Activated T-helper 2 cell treated with anti-CD3 and anti-CD28 coated beads, Interferon-gamma antibody, Interleukin-2, Interleukin-4, amounts not matched to agents 10 μg/mL and 5 μg/mL and 100 μg/mL, durations not matched to agents 14 hours and 24 hours and 36 hours (primary cell): ENCODE results near the gene HINFP. TPM values are rescaled to one million over a fixed set of nuclear protein-coding genes. Genes with fewer than 3 reads are reported as not detected.
"Not testable (repeated sequence)": the region's sequence is repeated elsewhere in the genome, so short reads cannot be mapped to it uniquely, and the experiment has no call there.

Source experiments
- DNase-seq: peaks from one replicate; pipeline ENCODE4 v3.0.0; 2021; ENCODE audit warnings: low spot score
- H3K27ac Mint-ChIP-seq: one replicate; pipeline ENCODE4 v1.8.0; 2021; ENCODE audit warnings: mixed read lengths
- H3K27me3 Mint-ChIP-seq: one replicate; pipeline ENCODE4 v1.8.0; 2021; ENCODE audit warnings: low read depth, mixed read lengths
- H3K36me3 Mint-ChIP-seq: one replicate; pipeline ENCODE4 v1.8.0; 2021; ENCODE audit warnings: low read depth, mixed read lengths
- H3K4me1 Mint-ChIP-seq: one replicate; pipeline ENCODE4 v1.8.0; 2021; ENCODE audit warnings: low read depth, mixed read lengths
- H3K4me3 Mint-ChIP-seq: one replicate; pipeline ENCODE4 v1.8.0; 2021; ENCODE audit warnings: low read depth, mild to moderate bottlenecking, moderate library complexity, mixed read lengths
- H3K9me3 Mint-ChIP-seq: one replicate; pipeline ENCODE4 v1.8.0; 2021; ENCODE audit warnings: mixed read lengths
- intact Hi-C: fragments of 100-400 bp; cut with micrococcal nuclease; formaldehyde crosslinking; loops from one replicate; pipeline ENCODE4 v1.15.1; 2023
- total RNA-seq: library from RNA; stranded (reverse); gene quantifications from 2 replicates; pipeline ENCODE4 v1.2.3, GENCODE V29; 2022

HINFP gene
- total RNA-seq, 1 donor from 2014 or later: 29.8 TPM

- H3K9me3 Mint-ChIP-seq: no peaks in the 10 kb centered on the region
- H3K4me3 Mint-ChIP-seq: no peak overlapping the region
- intact Hi-C loops: no loop called here
- H3K4me1 Mint-ChIP-seq: peaks cover 17% of the 10 kb centered on the region
- no peak overlapping the region for H3K27ac Mint-ChIP-seq
- no peak for DNase-seq
- H3K27me3 Mint-ChIP-seq: no peaks in the 10 kb centered on the region
- peaks cover 27% of the 10 kb centered on the region for H3K36me3 Mint-ChIP-seq
Observed at GRCh38 chr11:119175493-119176077, 54.2 kb downstream of the HINFP start.

- H3K27me3 Mint-ChIP-seq: no peaks in the 10 kb centered on the region
- H3K4me3 Mint-ChIP-seq: no peak overlapping the region
- no peak for DNase-seq
- peak overlapping the region; percentile 31 for H3K27ac Mint-ChIP-seq
- H3K4me1 Mint-ChIP-seq: peaks cover 11% of the 10 kb centered on the region
- intact Hi-C loops: no loop called here
- H3K36me3 Mint-ChIP-seq: peaks cover 35% of the 10 kb centered on the region
- no peaks in the 10 kb centered on the region for H3K9me3 Mint-ChIP-seq
Observed at GRCh38 chr11:119178166-119178680, 56.8 kb downstream of the HINFP start.

GRCh38 chr11:119179342-119179741 lies 58.0 kb downstream of the HINFP start:
- H3K4me3 Mint-ChIP-seq: no peak overlapping the region
- peaks cover 11% of the 10 kb centered on the region for H3K4me1 Mint-ChIP-seq
- intact Hi-C loops: no loop called here
- DNase-seq: no peak
- H3K27ac Mint-ChIP-seq: no peak overlapping the region
- H3K9me3 Mint-ChIP-seq: no peaks in the 10 kb centered on the region
- H3K27me3 Mint-ChIP-seq: no peaks in the 10 kb centered on the region
- peaks cover 42% of the 10 kb centered on the region for H3K36me3 Mint-ChIP-seq

- Mint-ChIP-seq H3K4me1 (peaks cover 11% of the 10 kb centered on the region), H3K27me3 (no peaks in the 10 kb centered on the region), H3K36me3 (peaks cover 39% of the 10 kb centered on the region), H3K4me3 (no peak overlapping the region), H3K9me3 (no peaks in the 10 kb centered on the region), H3K27ac (no peak overlapping the region)
- intact Hi-C loops: no loop called here
- DNase-seq: no peak
Observed at GRCh38 chr11:119179983-119180382, 58.6 kb downstream of the HINFP start.

GRCh38 chr11:119180729-119181676 lies 59.6 kb downstream of the HINFP start:
- Mint-ChIP-seq H3K4me3 (no peak overlapping the region), H3K4me1 (peaks cover 5% of the 10 kb centered on the region), H3K27me3 (no peaks in the 10 kb centered on the region), H3K27ac (no peak overlapping the region), H3K36me3 (peaks cover 31% of the 10 kb centered on the region), H3K9me3 (no peaks in the 10 kb centered on the region)
- no peak for DNase-seq
- intact Hi-C loops: no loop called here

- Mint-ChIP-seq H3K4me3 (no peak overlapping the region), H3K9me3 (no peaks in the 10 kb centered on the region), H3K27ac (no peak overlapping the region), H3K27me3 (no peaks in the 10 kb centered on the region), H3K4me1 (peaks cover 5% of the 10 kb centered on the region), H3K36me3 (peaks cover 31% of the 10 kb centered on the region)
- intact Hi-C loops: no loop called here
- DNase-seq: no peak
Observed at GRCh38 chr11:119181677-119182412, 60.5 kb downstream of the HINFP start.

GRCh38 chr11:119184399-119184798 lies 63.0 kb downstream of the HINFP start:
- H3K27ac Mint-ChIP-seq, intact Hi-C loops, H3K4me3 Mint-ChIP-seq, H3K9me3 Mint-ChIP-seq, H3K4me1 Mint-ChIP-seq, H3K27me3 Mint-ChIP-seq, DNase-seq: not testable (repeated sequence)
- H3K36me3 Mint-ChIP-seq: peaks cover 22% of the 10 kb centered on the region

Other genes with a start within 250 kb of the HINFP start
- 7.5 and 8.1 TPM in 2 replicates for gene CXCR5, start 237.7 kb upstream of the HINFP start, total RNA-seq
- 21.9 and 23.7 TPM in 2 replicates for gene BCL9L, start 195.7 kb upstream of the HINFP start, total RNA-seq
- gene UPK2, start 165.3 kb upstream of the HINFP start, total RNA-seq: 0.21 TPM in 1 of 2 replicates, not detected in the other
- not detected in 2 replicates for gene FOXR1, start 149.8 kb upstream of the HINFP start, total RNA-seq
- 44.2 and 47.7 TPM in 2 replicates for gene CENATAC, start 123.4 kb upstream of the HINFP start, total RNA-seq
- 1,728 and 1,773 TPM in 2 replicates for gene RPS25, start 103.2 kb upstream of the HINFP start, total RNA-seq
- 121 and 128 TPM in 2 replicates for gene TRAPPC4, start 102.8 kb upstream of the HINFP start, total RNA-seq
- gene SLC37A4, start 90.7 kb upstream of the HINFP start, total RNA-seq: 31.7 and 34.4 TPM in 2 replicates
- gene HYOU1, start 64.4 kb upstream of the HINFP start, total RNA-seq: 215 and 226 TPM in 2 replicates
- 24.3 and 25.8 TPM in 2 replicates for gene VPS11, start 53.8 kb upstream of the HINFP start, total RNA-seq
- 57.4 and 59.0 TPM in 2 replicates for gene HMBS, start 36.7 kb upstream of the HINFP start, total RNA-seq
- gene DPAGT1, start 19.7 kb upstream of the HINFP start, total RNA-seq: 82.2 and 83.4 TPM in 2 replicates
- gene C2CD2L, start 14.2 kb upstream of the HINFP start, total RNA-seq: 24.6 and 25.2 TPM in 2 replicates
- 0.11 and 0.16 TPM in 2 replicates for gene ABCG4, start 27.5 kb downstream of the HINFP start, total RNA-seq
- 26.4 and 31.6 TPM in 2 replicates for gene NLRX1, start 47.1 kb downstream of the HINFP start, total RNA-seq
- 0.48 and 0.57 TPM in 2 replicates for gene NHERF4, start 63.9 kb downstream of the HINFP start, total RNA-seq
- 38.6 and 39.6 TPM in 2 replicates for gene CBL, start 84.8 kb downstream of the HINFP start, total RNA-seq
- gene MCAM, start 195.6 kb downstream of the HINFP start, total RNA-seq: 6.0 and 7.2 TPM in 2 replicates
- 29.9 and 32.6 TPM in 2 replicates for gene RNF26, start 212.9 kb downstream of the HINFP start, total RNA-seq
- not detected in 2 replicates for gene C1QTNF5, start 219.3 kb downstream of the HINFP start, total RNA-seq
- gene MFRP, start 225.1 kb downstream of the HINFP start, total RNA-seq: not detected in 2 replicates